ENCODE measurements around the gene GPR143.
"Not testable (repeated sequence)": the region's sequence is repeated elsewhere in the genome, so short reads cannot be mapped to it uniquely, and the experiment has no call there.

GPR143 gene

DNA sequence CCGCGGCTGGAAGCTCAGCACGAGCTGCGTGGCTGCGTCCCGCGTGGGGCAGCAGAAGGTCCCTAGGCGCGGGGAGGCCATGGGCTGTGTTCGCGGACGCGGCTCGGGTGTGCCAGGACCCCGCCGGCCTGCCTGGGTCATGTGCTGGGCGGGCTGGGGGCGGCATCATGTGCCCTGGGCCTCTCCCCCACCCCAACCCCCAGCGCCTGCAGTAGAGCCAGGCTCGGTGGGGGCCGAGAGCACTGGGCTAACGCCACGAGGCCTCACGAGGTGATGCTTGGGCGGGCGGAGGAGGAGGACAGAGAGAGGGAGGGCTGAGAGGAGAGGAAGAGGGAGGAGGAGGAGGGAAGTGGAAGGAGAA, at the start of gene GPR143:
TSS of gene GPR143 (minus strand) at position 111 of the 361 bp plus-strand sequence. CDS start at position 81, 30 bp downstream.
- no peak for DNase-seq (ENCODE audit: low read depth)

DNA sequence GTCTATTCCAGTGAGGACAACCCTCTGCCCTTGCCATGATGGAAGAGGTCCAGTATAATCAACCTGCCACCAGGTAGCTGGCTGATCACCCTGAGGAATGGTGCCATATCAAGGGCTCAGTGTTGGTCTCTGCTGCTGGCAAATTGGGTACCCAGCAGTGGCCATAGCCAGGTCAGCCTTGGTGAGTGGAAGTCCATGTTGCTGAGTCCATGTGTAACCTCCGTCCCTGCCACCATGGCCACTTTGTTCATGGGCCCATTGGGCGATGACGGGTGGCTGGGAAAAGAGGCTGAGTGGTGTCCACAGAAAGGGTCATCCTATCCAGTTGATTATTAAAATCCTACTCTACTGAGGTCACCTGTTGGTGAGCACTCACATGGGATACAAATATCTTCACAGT, 45.4 kb upstream of the GPR143 start:
- not testable (repeated sequence) for DNase-seq (ENCODE audit: low read depth)

DNA sequence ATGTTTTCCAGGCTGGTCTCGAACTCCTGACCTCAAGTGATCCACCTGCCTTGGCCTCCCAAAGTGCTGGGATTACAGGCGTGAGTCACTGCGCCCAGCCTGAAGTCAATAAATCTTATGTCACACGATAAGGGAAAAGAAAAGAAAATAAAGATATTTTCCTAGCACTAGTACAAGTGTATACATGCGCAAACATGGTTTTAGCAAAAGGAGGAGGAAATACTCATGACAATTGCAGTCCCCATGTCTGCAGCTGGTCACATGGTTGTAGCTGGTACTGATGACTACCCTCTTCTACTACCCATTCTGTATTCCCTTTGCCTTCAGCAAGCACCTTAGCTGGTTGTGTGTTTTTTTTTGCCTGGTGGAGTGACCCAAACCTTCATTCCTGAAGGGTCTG, 44.2 kb upstream of the GPR143 start:
- DNase-seq (ENCODE audit: low read depth): not testable (repeated sequence)

DNA sequence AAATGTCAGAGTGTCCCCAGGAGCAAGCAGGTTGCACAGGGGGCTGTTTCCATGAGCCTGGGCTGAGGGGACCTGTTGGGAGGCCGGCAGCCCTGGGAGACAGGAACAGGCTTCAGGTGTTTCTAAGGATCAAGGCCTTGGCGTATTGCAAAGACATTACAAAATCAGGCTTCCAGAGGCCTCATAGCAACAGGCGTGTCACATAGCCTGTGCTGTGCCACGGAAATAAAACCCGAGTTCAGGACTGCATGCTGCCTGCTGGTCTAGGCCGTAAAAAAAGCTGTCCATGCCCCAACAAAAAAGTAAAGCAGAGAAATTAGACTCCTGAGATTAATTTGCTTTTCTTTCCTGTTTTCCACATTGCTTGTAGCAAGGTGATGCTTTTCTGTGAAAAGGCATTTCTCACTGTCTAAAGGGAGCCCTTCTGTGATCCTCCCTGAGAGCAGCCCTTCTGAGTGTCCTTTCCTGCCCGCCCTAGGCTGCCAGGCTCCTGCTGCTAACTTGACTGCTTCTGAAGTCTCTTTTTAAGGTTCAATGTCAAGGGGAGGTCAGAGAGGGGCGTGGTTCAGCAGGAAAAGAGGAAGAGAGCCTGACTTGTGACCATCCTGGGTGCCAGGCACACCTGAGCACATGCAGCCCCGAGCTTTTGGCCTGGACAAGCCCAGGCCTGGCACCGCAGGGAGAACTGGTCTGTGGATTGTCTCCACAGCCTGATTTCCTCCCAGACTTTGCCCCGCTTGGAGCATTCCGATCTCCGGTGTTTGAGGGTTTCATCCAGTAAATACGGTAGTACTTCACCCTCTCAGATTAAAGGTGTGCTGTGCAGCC, 41.9 kb upstream of the GPR143 start:
- DNase-seq (ENCODE audit: low read depth): no peak

DNA sequence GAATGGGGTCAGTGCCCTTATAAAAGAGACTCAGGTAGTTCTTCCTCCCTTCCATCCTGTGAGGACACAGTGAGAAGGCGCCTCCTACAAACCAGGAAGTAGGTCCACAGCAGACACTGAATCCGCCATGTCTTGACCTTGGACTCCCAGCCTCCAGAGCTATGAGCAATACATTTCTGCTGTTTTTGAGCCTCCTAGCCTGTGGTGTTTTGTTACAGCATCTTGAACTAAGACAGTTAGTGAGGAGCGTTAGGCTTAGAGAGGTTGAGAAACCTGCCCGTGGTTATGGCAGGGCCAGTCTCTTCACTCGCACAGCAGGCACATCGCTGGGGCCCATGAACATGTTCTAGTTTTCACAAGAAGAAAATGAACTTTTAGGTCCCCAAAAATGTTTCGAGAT, 40.3 kb upstream of the GPR143 start:
- no peak for DNase-seq (ENCODE audit: low read depth)

- DNase-seq (ENCODE audit: low read depth): no peak
Measured at GRCh38 chrX:9804444-9804843, 38.8 kb upstream of the GPR143 start.

DNA sequence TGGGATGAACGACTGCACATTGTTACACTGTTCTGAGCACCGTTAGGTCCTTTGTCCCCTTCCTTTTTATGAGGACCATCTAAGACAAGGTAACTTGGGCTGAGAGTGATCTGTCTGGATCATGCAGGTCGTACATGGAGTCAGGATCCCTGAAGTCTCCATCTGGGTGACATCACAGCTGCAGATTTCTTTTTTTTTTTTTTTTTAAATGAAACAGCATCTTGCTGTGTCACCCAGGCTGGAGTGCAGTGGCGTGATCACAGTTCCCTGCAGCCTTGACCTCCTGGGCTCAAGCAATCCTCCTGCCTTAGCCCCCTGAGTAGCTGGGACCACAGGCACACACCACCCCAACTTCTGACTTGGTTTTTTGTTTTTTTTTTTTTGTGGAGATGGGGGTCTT, 37.1 kb upstream of the GPR143 start:
- no peak for DNase-seq (ENCODE audit: low read depth)

GRCh38 chrX:9797384-9798360, 32.0 kb upstream of the GPR143 start:
- DNase-seq (ENCODE audit: low read depth): no peak

GRCh38 chrX:9794495-9794894, 28.8 kb upstream of the GPR143 start:
- DNase-seq (ENCODE audit: low read depth): no peak

DNA sequence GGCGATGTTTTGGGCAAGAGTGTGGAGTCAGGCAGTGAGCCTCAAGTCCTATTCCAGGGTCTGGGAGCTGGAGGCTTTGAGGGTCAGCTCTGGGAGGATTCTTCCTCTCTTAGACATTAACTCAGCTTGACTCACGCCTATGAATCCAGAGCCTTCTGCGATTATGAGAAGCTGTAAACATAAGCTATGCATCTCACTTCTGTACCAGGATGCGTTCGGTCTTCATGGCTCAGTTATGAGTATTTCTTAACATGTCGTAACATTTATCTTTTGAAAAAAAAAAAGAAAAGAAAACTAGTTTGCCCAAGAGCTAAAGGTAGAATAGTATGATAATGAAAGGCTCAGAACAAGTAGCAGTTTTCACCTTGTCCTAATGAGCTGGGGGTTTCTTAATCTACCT, 25.2 kb upstream of the GPR143 start:
- DNase-seq (ENCODE audit: low read depth): no peak

GRCh38 chrX:9789555-9789954, 23.9 kb upstream of the GPR143 start:
- DNase-seq (ENCODE audit: low read depth): no peak

DNA sequence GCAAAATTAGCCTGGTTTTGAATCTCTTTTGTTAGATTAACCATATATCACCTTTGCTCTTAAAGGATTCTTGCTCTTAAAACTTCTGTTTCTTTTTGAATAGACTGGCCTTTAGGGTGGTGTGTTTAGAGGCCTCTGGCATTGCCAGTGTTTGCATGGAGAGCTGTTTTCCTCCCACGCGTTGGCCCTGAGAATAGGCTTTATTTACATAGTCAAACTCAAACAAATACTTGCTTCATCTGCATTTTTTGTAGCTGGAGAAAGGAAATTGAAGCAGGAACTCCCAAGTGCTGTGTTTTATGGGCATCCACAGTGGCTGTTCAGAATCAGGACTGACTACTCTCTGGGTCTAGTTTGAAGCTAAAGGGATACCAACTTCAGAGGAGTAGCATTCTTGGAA, 23.3 kb upstream of the GPR143 start:
- DNase-seq (ENCODE audit: low read depth): no peak

- no peak for DNase-seq (ENCODE audit: low read depth)
Measured at GRCh38 chrX:9786798-9787635, 21.4 kb upstream of the GPR143 start.

GRCh38 chrX:9785944-9786797, 20.5 kb upstream of the GPR143 start, which contains the start of gene SHROOM2:
Gene SHROOM2, plus strand, starts transcription at chrX:9786429. Its CDS starts 117 bp downstream, at chrX:9786546.
- DNase-seq (ENCODE audit: low read depth): no peak

DNA sequence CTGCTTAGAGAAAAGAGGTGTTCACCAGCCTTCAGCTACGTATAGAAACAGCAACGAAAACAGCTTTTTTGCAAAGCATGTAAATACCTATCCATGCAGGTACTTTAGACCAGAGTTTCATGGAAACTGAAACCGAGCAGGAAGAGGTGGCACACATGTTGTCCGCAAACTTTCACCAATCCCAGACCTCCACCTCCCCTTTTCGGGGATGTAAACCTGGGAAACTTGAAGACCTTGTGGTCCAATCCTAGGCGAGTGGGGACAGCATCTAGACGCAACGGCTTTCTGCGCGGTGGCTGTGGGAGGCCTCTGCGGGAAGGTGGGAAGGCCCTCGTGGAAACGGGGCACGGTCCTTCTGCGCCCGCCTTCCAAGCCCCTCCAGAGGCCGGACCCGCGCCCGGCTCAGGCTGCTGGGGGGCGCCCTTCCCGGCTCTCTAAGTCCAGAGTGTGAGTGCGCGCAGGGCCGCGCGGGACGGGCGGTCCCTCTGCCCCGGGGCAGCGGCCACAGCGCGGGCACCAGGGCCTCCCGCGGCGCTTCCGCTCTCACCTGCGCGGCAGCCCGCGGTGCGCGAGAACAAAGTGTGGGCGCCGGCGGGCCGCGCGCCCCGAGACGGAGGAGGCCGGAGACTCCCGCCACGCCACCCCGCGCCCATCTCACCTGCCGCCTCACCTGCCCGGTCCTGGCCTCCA, 19.8 kb upstream of the GPR143 start:
- DNase-seq (ENCODE audit: low read depth): no peak

- no peak for DNase-seq (ENCODE audit: low read depth)
Measured at GRCh38 chrX:9784332-9784731, 18.7 kb upstream of the GPR143 start.

DNA sequence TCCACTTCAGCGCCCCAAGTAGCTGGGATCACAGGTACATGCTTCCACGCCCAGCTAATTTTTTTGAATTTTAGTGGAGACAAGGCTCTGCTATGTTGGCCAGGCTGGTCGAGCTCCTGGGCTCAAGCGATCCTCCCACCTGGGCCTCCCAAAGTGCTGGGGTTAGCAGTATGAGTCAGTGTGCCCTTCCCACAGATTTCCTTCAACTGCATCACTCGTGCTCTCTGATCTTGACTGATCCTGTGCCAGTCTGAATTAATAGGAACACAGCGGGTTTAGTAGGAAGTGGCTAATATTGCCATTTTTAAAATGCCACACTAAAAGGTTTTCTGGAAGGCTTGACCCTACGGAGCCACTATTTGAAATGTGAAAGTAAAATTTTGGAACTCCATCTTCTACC, 16.3 kb upstream of the GPR143 start:
- DNase-seq (ENCODE audit: low read depth): no peak

DNA sequence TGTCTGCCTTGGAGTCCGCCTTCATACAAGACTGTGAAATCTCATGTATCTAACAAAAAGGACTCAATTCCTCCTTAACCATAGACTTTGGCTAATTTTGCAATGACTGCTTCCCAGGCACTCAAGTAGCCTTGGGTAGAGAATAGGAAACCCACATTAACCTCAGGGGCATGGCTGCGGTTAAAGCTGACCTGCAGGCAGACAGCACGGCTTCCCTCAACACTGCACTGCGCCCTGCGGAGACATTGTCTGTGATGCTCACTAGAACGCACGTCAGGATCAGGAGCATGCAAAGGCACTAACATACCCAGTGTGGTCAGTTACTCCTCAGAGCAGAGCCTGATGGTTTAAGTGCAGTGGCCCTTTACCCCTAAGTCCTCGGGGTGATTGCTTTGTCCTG, 10.3 kb upstream of the GPR143 start:
- DNase-seq (ENCODE audit: low read depth): no peak

DNA sequence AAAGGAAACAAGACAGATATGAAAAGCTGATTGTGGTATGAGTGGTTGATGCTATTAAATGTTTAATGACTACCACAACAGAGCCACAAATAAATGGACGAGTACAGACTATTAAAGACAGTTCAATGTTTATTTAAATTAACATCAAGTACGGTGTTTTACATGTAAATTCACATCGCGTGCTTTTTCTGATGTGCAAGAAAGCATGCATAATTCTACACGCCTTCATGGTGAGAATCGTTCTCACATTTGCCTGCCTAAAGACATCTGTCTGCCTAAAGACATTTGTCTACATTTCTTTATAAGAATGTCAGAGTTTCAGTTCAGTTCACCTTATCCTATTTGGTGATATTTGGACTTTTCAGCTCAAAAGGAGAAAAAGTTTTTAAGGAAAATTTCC, 7.3 kb upstream of the GPR143 start:
- no peak for DNase-seq (ENCODE audit: low read depth)

DNA sequence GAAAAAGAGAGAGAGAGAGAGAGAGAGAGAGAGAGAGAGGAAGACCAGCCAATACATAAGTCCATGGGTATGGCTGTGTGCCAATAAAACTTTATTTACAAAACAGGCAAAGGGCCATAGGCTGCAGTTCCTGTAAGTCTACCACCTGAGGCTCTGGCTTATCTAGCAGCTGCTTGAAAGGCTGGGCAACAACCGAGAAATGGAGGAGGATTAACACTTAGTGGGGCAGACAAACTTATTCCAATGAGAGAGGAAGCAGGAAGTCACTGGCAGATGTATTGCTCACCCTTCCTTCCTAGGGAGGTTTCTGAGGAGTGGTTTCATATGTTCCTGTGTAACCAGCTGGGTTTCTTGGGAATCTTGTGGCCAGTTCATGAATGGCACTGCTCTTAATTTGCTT, 4.7 kb upstream of the GPR143 start:
- DNase-seq (ENCODE audit: low read depth): no peak

Data from T-helper 22 cell (primary cell).